ENCODE measurements around the gene PCDH9. TPM values are rescaled to one million over a fixed set of nuclear protein-coding genes. Genes with fewer than 3 reads are reported as not detected.
"Not testable (repeated sequence)": the region's sequence is repeated elsewhere in the genome, so short reads cannot be mapped to it uniquely, and the experiment has no call there.

PCDH9 gene
- total and polyA plus RNA-seq, 5 experiments from 2014 or later, result 0.04 to 1.7 (median 0.35) TPM

GRCh38 chr13:66621906-66622447 is 608.2 kb downstream of the PCDH9 start:
- POLR2A ChIA-PET, H3K27me3 Mint-ChIP-seq, H3K4me3 Mint-ChIP-seq, H3K9me3 Mint-ChIP-seq, H3K36me3 Mint-ChIP-seq, H3K27ac Mint-ChIP-seq, DNase-seq, H3K4me1 Mint-ChIP-seq, ATAC-seq: not testable (repeated sequence)

DNA sequence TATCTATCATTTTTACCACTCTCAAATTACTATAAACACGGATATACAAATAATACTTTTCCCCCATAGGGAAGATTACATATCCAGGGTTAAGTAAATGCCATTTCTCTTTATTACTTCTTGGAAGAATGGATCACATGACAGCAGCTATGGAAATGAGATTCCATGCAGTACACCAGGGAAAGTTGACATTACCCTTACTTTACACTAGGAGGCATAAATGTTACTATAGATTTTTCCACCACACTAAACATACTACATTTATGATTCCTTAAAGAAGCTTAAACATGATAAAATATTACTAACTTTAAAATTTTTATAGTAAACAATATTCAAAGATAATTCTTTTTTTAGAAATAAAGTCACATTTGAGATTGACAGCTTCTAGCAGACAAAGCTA is 611.4 kb downstream of the PCDH9 start:
- ATAC-seq (no peak), DNase-seq (no peak)
- no peaks in the 10 kb centered on the region for H3K4me1 Mint-ChIP-seq

GRCh38 chr13:66617786-66618185 is 612.4 kb downstream of the PCDH9 start:
- POLR2A ChIA-PET, result no interaction called here
- H3K4me3 Mint-ChIP-seq, result no peak overlapping the region
- H3K36me3 Mint-ChIP-seq, result no peaks in the 10 kb centered on the region
- no peaks in the 10 kb centered on the region for H3K4me1 Mint-ChIP-seq
- H3K9me3 Mint-ChIP-seq, result peaks cover 0 to 8% (median 0%) of the 10 kb centered on the region in 9 donors
- no peak overlapping the region for H3K27ac Mint-ChIP-seq
- ATAC-seq, result no peak
- no peak for DNase-seq
- H3K27me3 Mint-ChIP-seq, result no peaks in the 10 kb centered on the region

More for the DNA sequence above, 611.4 kb downstream of the PCDH9 start:
- Mint-ChIP-seq H3K4me3 (no peak overlapping the region), H3K9me3 (peaks cover 0 to 8% (median 0%) of the 10 kb centered on the region in 9 donors), H3K27ac (no peak overlapping the region), H3K27me3 (no peaks in the 10 kb centered on the region), H3K36me3 (no peaks in the 10 kb centered on the region)
- POLR2A ChIA-PET, result no interaction called here

DNA sequence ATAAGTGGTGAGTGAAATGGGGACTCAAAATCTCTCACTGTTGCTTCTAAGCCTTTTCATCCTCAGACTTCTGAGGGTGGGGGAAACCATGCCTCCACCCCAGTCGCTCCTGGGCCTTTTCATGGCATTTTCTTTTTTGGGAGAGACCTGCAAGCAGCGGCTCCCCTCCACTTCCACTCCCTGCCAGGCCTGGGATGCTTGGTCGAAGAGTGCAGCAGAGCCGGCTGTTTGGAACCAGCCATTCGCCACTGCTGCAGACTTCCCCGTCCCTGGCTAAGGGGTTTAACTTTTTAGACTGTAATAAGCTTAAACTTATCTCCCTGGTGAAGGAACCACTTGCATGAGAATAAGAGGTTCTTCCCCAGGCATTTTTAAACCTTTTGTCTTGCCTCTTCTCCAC is 617.2 kb downstream of the PCDH9 start:
- Mint-ChIP-seq H3K9me3 (peaks cover 0 to 8% (median 0%) of the 10 kb centered on the region in 9 donors), H3K4me3 (no peak overlapping the region), H3K27me3 (no peaks in the 10 kb centered on the region), H3K27ac (no peak overlapping the region), H3K36me3 (no peaks in the 10 kb centered on the region), H3K4me1 (no peaks in the 10 kb centered on the region)
- POLR2A ChIA-PET, result no interaction called here
- no peak for DNase-seq
- ATAC-seq, result no peak

DNA sequence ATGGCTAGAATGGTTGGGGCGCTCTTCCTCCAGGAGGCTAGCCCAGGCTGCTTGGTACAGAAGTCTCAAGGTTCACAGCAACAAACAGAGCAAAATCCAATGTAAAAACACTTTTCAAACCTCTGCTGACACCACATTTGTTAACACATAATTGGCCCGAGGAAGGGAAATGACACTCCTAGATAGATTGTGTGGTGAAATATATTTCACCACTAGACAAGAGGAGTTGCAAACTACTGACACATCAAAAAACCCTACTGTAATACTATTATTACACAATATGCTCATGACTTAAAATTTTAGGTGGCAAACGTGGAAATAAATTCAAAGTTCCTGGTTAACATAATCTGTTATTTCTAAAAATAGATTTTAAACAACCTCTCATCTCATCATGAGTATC is 643.6 kb downstream of the PCDH9 start:
- no peaks in the 10 kb centered on the region for H3K36me3 Mint-ChIP-seq
- DNase-seq (no peak), ATAC-seq (no peak)
- H3K27me3 Mint-ChIP-seq, result no peaks in the 10 kb centered on the region
- H3K4me1 Mint-ChIP-seq, result no peaks in the 10 kb centered on the region
- H3K4me3 Mint-ChIP-seq, result no peak overlapping the region
- no peak overlapping the region for H3K27ac Mint-ChIP-seq
- POLR2A ChIA-PET, result no interaction called here
- H3K9me3 Mint-ChIP-seq, result peaks cover 0 to 2% (median 0%) of the 10 kb centered on the region in 9 donors

GRCh38 chr13:66585669-66586203 is 644.4 kb downstream of the PCDH9 start:
- Mint-ChIP-seq H3K36me3 (no peaks in the 10 kb centered on the region), H3K9me3 (peaks cover 0 to 2% (median 0%) of the 10 kb centered on the region in 9 donors), H3K4me3 (no peak overlapping the region), H3K4me1 (no peaks in the 10 kb centered on the region), H3K27ac (no peak overlapping the region), H3K27me3 (no peaks in the 10 kb centered on the region)
- POLR2A ChIA-PET, result no interaction called here
- ATAC-seq, result no peak
- no peak for DNase-seq

DNA sequence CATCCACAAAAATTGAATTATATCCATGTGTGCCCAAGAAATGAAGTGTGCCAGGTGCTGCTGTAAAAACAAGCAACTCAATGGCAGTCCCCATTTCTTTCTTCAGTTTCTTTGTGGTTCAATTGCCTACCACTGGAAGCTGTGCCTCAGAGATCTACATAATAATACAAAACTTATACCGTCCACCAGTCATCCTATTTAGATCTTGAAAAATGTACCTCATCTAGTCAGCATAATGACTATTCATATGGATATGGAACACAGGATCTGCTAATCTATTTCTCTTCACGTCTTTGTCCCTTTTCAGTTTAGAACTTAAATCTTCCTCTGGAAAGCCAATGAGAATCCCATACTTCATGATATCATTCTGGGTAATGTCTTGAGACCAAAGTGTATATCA is 648.5 kb downstream of the PCDH9 start:
- POLR2A ChIA-PET, result no interaction called here
- Mint-ChIP-seq H3K36me3 (no peaks in the 10 kb centered on the region), H3K4me1 (no peaks in the 10 kb centered on the region), H3K4me3 (no peak overlapping the region), H3K27me3 (no peaks in the 10 kb centered on the region), H3K9me3 (peaks cover 0 to 2% (median 0%) of the 10 kb centered on the region in 9 donors), H3K27ac (no peak overlapping the region)
- ATAC-seq (no peak), DNase-seq (no peak)

GRCh38 chr13:66578305-66578704 is 651.8 kb downstream of the PCDH9 start:
- no peaks in the 10 kb centered on the region for H3K36me3 Mint-ChIP-seq
- ATAC-seq (no peak), DNase-seq (no peak)
- H3K27ac Mint-ChIP-seq, result no peak overlapping the region
- no peak overlapping the region for H3K4me3 Mint-ChIP-seq
- H3K4me1 Mint-ChIP-seq, result no peaks in the 10 kb centered on the region
- no peaks in the 10 kb centered on the region for H3K27me3 Mint-ChIP-seq
- no peaks in the 10 kb centered on the region for H3K9me3 Mint-ChIP-seq
- POLR2A ChIA-PET, result no interaction called here

DNA sequence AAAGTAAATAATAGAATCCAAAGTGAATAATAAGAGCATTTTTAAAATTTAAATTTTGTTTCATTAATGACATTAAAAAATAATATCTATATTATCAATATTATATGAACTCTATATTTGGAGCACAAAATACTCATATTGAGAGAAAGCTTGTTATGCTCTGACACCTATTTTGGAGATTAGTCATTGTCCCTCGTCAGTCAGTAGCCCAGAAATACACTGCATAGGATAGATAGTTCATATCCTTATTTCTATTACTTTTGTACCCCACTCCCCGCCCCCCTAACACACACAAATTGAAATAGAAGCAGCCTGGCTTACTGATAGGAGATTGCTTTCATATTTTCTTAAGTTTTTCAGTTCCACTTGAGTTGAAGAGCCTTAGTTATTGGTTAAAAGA is 652.8 kb downstream of the PCDH9 start:
- H3K4me3 Mint-ChIP-seq, result no peak overlapping the region
- POLR2A ChIA-PET, result no interaction called here
- no peaks in the 10 kb centered on the region for H3K27me3 Mint-ChIP-seq

GRCh38 chr13:66576381-66576780 is 653.8 kb downstream of the PCDH9 start:
- Mint-ChIP-seq H3K36me3 (no peaks in the 10 kb centered on the region), H3K9me3 (no peaks in the 10 kb centered on the region)
- POLR2A ChIA-PET, result no interaction called here

More for the DNA sequence above, 652.8 kb downstream of the PCDH9 start:
- H3K9me3 Mint-ChIP-seq, result no peaks in the 10 kb centered on the region
- no peaks in the 10 kb centered on the region for H3K36me3 Mint-ChIP-seq
- no peak overlapping the region for H3K27ac Mint-ChIP-seq
- ATAC-seq (no peak), DNase-seq (no peak)
- no peaks in the 10 kb centered on the region for H3K4me1 Mint-ChIP-seq

DNA sequence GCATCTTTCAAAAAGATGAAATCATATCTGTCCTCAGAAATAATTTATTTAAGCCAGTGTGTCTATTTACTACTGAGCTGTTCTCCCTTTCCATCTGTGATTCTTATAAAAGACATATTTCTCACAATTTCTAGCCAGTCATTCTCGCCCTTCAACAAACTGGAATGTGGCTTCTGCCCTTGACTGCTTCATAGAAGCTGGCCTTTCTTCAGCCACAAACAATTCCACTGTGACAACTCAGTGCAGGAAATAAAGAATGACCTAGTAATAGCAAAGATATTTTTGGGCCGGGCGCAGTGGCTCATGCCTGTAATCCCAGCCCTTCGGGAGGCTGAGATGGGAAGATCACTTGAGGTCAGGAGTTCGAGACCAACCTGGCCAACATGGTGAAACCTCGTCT is 655.5 kb downstream of the PCDH9 start:
- POLR2A ChIA-PET, result no interaction called here
- no peak for DNase-seq
- no peak overlapping the region for H3K4me3 Mint-ChIP-seq
- H3K36me3 Mint-ChIP-seq, result no peaks in the 10 kb centered on the region
- no peaks in the 10 kb centered on the region for H3K27me3 Mint-ChIP-seq
- H3K9me3 Mint-ChIP-seq, result no peaks in the 10 kb centered on the region
- no peaks in the 10 kb centered on the region for H3K4me1 Mint-ChIP-seq
- no peak overlapping the region for H3K27ac Mint-ChIP-seq
- no peak for ATAC-seq

More at GRCh38 chr13:66576381-66576780, 653.8 kb downstream of the PCDH9 start:
- ATAC-seq (no peak), DNase-seq (no peak)
- Mint-ChIP-seq H3K27me3 (no peaks in the 10 kb centered on the region), H3K27ac (no peak overlapping the region), H3K4me3 (no peak overlapping the region), H3K4me1 (no peaks in the 10 kb centered on the region)

DNA sequence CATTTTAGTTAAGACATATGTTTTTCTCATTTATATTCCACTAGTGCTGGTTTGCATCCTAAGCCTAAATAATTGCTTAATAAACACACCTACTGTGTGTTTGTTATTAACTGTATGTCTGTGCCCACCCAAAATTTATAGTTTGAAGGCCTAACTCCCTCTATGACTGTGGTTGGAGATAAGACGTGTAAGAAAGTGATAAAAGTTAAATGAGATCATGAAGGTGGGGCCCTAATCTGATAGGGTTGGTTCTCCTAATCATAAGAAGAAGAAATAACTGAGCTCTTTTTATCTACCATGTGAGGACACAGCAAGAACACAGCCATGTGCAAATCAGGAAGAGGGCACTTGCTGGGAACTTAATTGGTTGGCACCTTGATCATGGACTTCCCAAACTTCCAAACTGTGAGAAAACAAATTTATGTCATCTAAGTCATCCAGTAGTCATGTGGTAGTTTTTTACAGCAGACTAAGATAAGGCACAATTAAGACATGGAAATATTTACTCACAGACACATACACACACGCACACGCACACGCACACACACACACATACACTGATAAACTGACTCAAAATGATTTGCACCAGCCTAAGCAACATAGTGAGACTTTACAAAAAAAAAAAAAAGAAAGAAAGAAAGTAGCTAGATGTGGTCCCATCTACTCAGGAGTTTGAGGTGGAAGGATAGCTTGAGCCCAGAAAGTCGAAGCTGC is 662.1 kb downstream of the PCDH9 start:
- ATAC-seq (no peak), DNase-seq (no peak)
- Mint-ChIP-seq H3K4me1 (no peaks in the 10 kb centered on the region), H3K36me3 (no peaks in the 10 kb centered on the region), H3K27me3 (no peaks in the 10 kb centered on the region), H3K27ac (no peak overlapping the region), H3K4me3 (no peak overlapping the region), H3K9me3 (peaks cover 0 to 12% (median 0%) of the 10 kb centered on the region in 9 donors)
- POLR2A ChIA-PET, result no interaction called here

DNA sequence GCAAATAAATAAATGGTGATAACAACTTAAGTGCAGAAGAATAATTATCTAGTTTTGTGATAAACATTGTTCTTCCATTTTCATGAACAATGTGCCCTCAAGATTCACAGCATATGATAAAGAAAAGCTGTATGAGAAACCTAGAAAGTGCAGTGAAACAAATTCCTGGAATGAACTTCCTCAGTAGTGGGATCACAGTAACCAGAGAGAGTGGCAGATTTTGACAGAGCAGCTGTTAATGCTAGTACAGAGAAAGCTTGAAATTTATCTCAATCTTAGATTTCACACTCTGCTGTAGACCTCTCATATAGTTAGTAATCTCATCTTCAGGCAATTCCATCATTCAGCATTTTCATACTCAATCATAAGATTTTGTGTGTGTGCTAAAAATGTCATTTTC is 664.9 kb downstream of the PCDH9 start:
- ATAC-seq (no peak), DNase-seq (no peak)
- POLR2A ChIA-PET, result no interaction called here
- H3K27ac Mint-ChIP-seq, result no peak overlapping the region
- H3K27me3 Mint-ChIP-seq, result no peaks in the 10 kb centered on the region
- H3K4me3 Mint-ChIP-seq, result no peak overlapping the region
- no peaks in the 10 kb centered on the region for H3K36me3 Mint-ChIP-seq
- H3K9me3 Mint-ChIP-seq, result peaks cover 0 to 13% (median 2%) of the 10 kb centered on the region in 9 donors
- no peaks in the 10 kb centered on the region for H3K4me1 Mint-ChIP-seq

DNA sequence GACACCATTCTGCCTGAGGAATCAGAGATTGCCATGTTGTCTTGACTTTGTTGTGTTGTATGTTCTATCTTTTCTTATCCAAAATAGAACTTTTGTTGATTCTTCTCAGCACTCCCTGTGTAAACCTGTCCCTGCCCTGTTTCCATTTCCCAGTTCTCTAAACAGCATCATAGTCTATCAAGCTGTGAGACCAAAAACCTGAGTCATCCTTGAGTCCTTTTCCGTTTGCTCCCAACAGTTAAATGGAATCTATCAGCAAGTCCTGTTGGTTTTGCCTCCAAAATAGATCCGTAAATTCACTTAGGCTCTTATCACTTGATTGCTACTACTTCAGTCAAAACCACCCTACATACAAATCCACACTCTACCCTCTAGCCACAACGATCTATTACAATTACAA is 667.1 kb downstream of the PCDH9 start:
- H3K27me3 Mint-ChIP-seq, result no peaks in the 10 kb centered on the region

More for the DNA sequence above, 667.1 kb downstream of the PCDH9 start:
- Mint-ChIP-seq H3K36me3 (no peaks in the 10 kb centered on the region), H3K27ac (no peak overlapping the region), H3K4me3 (no peak overlapping the region), H3K9me3 (peaks cover 0 to 9% (median 2%) of the 10 kb centered on the region in 9 donors), H3K4me1 (no peaks in the 10 kb centered on the region)
- POLR2A ChIA-PET, result no interaction called here
- ATAC-seq, result no peak
- DNase-seq, result no peak

All from naive thymus-derived CD8-positive, alpha-beta T cell (primary cell).